AG04449 (cell line): ENCODE measurements around the gene STK35.

Experiments used
- CTCF ChIA-PET: fragments of 350-600 bp; formaldehyde crosslinking; extraction: SDS; loops from one replicate; lab custom pipeline; 2021; ENCODE audit warnings: antibody characterized with exemption; lab: Yijun Ruan, JAX
- POLR2A ChIA-PET: fragments of 400-600, 350-600 bp; formaldehyde crosslinking; extraction: SDS; loops from one replicate; lab custom pipeline; 2020; ENCODE audit warnings: antibody characterized with exemption, inconsistent platforms; lab: Yijun Ruan, JAX
- DNase-seq: peaks from one replicate; pipeline ENCODE4 v3.0.0-alpha.2; 2010; ENCODE audit warnings: low read depth, low spot score
- H3K4me3 ChIP-seq: 2 replicates; pipeline ENCODE4 v1.5.1; 2011; ENCODE audit warnings: low read depth, mild to moderate bottlenecking, control low read depth, low read length
- TF ChIP-seq, protein P1 (sequence below): IDR thresholded peaks from one replicate; pipeline ENCODE4 v1.5.1; 2011; ENCODE audit warnings: mild to moderate bottlenecking, moderate library complexity, low read length, control low read depth, inconsistent platforms; ENCODE audit not compliant: insufficient read depth; ENCODE audit errors: missing control alignments

The STK35 gene

DNA sequence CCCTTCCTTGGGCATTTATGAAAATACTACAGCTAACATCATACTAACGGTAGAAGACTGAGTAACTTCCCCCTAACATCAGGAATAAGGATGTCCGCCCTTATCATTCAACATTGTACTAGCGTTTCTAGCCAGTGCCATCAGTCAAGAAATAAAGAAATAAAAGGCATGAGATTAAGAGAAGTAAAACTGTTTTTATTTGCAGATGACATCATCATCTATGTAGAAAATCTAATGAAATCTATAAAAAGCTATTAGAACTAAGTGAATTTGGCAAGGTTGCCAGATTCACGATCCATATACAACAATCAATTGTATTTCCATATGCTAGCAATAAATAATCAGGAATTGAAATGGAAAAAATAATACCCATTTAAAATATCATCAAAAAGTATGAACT lies 54.6 kb downstream of the STK35 start:
- TF ChIP-seq, protein P1, sequence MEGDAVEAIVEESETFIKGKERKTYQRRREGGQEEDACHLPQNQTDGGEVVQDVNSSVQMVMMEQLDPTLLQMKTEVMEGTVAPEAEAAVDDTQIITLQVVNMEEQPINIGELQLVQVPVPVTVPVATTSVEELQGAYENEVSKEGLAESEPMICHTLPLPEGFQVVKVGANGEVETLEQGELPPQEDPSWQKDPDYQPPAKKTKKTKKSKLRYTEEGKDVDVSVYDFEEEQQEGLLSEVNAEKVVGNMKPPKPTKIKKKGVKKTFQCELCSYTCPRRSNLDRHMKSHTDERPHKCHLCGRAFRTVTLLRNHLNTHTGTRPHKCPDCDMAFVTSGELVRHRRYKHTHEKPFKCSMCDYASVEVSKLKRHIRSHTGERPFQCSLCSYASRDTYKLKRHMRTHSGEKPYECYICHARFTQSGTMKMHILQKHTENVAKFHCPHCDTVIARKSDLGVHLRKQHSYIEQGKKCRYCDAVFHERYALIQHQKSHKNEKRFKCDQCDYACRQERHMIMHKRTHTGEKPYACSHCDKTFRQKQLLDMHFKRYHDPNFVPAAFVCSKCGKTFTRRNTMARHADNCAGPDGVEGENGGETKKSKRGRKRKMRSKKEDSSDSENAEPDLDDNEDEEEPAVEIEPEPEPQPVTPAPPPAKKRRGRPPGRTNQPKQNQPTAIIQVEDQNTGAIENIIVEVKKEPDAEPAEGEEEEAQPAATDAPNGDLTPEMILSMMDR, result no peak
- ChIA-PET POLR2A (interaction anchor here (1.5 kb wide), 1 partner anchor 53 kb away, joined by 3 read pairs; no protein-coding TSS in a partner anchor), CTCF (interaction anchor here (0.7 to 4.1 kb wide), 4 partner anchors 11 to 52 kb away, joined by 3 to 20 read pairs (median 4); no protein-coding TSS in a partner anchor)
- no peak for DNase-seq
- H3K4me3 ChIP-seq, result no peak overlapping the region

DNA sequence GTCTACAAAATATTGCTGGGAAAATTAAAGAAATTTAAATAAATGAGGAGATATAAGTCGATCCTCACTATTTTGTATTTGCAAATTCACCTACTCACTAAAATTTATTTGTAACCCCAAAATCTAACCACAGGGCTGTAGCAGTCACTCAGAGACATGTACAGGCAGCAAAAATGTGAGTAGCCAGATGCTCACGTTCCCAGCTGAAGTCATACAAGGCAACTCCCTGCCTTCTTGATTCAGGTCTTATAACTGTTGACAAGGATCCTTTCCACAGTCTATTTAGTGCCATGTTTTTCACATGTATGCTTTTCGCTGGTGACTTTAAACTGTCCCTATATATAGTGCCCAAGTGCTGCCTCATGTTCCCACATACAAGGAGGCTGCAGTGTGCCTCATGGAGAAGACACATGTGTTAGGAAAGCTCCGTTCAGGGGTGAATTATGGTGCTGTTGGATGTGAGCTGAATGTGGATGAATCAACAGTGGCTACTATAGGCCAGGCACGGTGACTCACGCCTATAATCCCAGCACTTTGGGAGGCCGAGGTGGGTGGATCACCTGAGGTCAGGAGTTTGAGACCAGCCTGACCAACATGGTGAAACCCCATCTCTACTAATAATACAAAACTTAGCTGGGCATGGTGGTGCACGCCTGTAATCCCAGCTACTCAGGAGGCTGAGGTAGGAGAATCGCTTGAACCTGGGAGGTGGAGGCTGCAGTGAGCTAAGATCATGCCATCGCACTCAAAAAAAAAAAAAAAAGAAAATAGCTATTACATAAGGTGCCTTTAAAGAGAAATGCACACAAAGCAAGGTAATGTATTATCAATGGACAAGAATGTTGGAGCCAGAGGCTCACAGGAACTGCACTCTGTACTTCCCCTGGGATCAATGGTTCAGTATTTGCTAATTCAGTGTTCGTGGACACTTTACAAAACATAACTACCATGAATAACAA lies 55.3 kb downstream of the STK35 start:
- ChIA-PET CTCF (interaction anchor here (0.7 to 4.1 kb wide), 4 partner anchors 10 to 51 kb away, joined by 3 to 20 read pairs (median 4); no protein-coding TSS in a partner anchor), POLR2A (interaction anchor here (1.5 kb wide), 1 partner anchor 54 kb away, joined by 3 read pairs; no protein-coding TSS in a partner anchor)
- DNase-seq, result no peak
- TF ChIP-seq, protein P1, result no peak
- H3K4me3 ChIP-seq, result no peak overlapping the region

DNA sequence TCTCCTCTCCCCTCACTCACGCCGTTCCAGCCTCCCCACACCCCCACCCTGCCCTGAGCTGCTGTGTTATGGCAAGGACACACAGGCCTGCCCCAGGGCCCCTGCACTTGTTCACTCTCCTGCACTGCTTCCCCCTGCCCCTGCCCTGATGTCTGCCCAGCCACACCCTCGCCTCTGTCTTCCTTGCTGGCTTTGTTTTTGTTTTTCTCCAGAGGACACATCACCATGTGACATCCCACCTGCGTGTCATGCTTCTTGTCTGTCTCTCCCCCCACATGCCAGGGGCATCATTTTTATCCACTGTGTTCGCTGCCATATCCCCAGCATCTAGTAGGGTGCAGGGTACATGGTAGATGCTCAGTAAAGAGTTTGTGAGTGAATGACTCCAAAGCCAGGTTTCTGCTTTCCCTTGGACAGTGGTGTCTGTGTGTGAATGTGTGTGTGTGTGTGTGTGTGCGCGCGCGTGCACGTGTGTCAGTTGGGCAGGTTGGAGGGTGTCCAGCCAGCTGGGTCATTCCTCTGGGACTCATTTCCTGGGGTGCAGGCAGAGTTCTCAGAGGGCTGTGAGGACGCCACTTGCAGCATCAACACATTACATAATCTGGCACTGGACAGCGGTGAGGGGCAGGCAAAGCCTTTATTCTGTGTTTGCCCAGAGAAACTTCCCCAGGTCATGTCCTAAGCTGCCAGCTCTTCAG lies 60.6 kb downstream of the STK35 start:
- ChIA-PET POLR2A (no interaction called here), CTCF (interaction anchor here (0.9 to 2.9 kb wide), 4 partner anchors 9 to 156 kb away, joined by 4 to 9 read pairs (median 7); no protein-coding TSS in a partner anchor)
- TF ChIP-seq, protein P1, result no peak
- H3K4me3 ChIP-seq, result no peak overlapping the region
- no peak for DNase-seq

DNA sequence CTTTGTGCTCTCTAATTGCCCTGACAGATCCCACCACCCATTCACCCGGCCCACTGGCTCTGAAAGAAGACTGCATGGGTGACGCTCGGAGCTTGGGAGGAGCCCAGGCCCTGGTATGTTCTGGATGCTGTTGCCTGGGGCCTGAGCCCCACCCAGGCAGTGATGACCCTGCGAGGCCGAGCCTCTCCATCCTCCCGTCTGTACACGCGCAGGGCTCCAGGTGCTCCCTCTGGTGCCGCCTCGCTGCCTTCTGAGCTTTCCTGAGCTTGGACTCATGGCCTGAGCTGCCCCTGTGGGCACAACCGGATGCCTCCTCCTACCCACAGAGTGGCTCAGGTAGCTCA lies 61.2 kb downstream of the STK35 start:
- ChIA-PET POLR2A (no interaction called here), CTCF (interaction anchor here (0.9 to 2.9 kb wide), 3 partner anchors 10 to 156 kb away, joined by 4 to 9 read pairs (median 6); no protein-coding TSS in a partner anchor)
- DNase-seq, result no peak
- TF ChIP-seq, protein P1, result no peak
- no peak overlapping the region for H3K4me3 ChIP-seq

DNA sequence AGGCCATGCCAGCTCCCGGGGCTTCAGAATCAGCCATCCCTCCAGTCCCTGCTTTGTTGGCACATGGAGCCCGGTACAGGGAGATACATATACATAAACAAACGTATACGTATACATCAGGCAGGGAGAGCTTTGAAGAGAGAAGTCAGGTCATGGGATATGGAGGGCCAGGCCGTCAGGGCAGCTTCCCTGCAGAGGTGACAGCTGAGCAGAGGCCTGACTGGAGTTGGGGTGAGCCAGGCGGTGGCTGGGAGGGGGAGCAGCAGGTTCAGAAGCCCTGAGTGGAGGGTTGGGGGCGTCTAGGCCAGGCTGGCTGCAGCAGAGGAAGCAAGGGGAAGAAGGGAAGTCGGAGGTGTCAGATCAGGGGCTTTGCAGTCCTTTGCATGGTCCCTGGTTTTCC lies 61.7 kb downstream of the STK35 start:
- TF ChIP-seq, protein P1, result no peak
- ChIA-PET POLR2A (no interaction called here), CTCF (interaction anchor here (0.9 to 1.8 kb wide), 2 partner anchors 9 to 10 kb away, joined by 4 to 6 read pairs; no protein-coding TSS in a partner anchor)
- H3K4me3 ChIP-seq, result no peak overlapping the region
- DNase-seq, result no peak
